GM21528 (cell line): Measurements from ENCODE around the gene ADAMTSL5.
A peak's percentile ranks its signal among the peaks of the same experiment; 100 is the strongest.

Source experiments
- ATAC-seq: cut with Tn5 transposase; IDR thresholded peaks from one replicate; pipeline ENCODE4 v1.9.1; 2021; ENCODE audit warnings: mild to moderate bottlenecking, moderate library complexity; ENCODE audit not compliant: unreplicated experiment, low FRiP score

ADAMTSL5 gene

DNA sequence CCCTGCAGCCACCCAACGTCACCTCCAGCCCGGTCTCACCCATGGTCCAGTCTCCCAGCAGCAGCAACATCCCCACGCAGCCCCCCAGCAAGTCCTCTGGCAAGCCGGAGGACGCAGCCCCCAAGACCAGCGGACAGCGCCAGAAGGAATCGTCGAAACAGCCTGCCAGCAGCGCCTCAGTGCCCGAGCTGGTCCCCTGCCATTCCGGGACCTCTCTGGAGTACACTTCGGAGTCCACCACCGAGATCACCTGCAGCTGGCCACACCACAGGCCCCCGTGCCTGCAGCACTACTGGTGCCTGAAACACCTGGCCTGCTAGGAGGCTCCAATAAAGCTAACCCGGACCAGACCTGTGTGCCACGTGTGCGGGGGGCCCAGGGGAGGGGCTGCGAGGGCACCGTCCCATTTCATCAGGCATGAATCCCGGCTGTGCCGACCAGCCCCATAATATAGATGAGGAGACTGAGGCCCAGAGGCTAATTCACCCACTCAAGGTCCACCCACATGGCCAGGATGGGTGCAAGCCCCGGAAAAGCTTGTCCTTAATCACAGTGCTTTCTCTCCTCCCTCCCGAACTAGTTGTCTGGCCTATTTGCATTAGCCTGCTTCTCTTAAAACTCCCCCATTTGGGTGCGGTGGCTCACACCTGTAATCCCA is 15.1 kb downstream of the ADAMTSL5 start:
- ATAC-seq = no peak

DNA sequence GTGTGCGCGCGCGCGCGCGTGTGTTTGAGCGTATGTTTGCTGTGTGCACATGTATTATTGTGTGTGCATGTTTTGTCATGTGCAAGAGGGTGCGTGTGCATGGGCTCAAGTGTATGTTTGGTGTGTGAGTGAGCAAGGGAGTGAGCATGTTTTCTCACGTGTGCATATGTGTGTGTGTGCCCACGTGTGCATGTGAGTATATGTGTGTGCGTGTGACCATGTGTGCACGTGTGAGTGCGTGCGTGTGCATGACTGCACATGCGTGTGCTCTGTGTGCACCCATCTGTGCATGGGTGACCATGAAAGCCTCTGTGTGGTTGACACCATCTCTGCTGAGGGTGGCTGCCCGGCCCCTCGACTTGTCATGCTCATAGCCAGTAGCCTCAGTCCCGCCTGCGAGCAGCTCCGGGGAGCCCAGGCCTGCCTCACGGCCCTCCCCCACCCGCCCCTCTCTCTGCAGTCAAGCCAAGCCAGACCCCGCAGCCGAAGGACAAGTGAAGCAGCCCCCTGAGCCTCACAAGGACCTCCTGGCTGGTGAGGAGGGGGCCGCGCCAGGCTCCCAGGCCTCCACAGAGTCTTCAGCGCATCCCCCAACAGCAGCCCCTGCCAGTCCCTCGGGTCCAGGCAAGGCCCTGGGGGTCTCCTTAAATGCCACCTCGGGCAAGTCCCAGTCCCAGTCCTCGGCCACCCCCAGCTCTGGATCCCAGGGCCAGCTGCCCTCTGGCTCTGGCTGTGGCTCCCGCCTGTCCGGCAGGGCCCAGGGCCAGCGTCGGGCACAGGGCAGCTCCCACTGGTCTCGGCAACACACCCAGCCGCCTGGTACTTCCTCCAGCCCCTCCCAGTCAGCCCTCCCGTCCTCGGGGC is 15.9 kb downstream of the ADAMTSL5 start:
- ATAC-seq = no peak

DNA sequence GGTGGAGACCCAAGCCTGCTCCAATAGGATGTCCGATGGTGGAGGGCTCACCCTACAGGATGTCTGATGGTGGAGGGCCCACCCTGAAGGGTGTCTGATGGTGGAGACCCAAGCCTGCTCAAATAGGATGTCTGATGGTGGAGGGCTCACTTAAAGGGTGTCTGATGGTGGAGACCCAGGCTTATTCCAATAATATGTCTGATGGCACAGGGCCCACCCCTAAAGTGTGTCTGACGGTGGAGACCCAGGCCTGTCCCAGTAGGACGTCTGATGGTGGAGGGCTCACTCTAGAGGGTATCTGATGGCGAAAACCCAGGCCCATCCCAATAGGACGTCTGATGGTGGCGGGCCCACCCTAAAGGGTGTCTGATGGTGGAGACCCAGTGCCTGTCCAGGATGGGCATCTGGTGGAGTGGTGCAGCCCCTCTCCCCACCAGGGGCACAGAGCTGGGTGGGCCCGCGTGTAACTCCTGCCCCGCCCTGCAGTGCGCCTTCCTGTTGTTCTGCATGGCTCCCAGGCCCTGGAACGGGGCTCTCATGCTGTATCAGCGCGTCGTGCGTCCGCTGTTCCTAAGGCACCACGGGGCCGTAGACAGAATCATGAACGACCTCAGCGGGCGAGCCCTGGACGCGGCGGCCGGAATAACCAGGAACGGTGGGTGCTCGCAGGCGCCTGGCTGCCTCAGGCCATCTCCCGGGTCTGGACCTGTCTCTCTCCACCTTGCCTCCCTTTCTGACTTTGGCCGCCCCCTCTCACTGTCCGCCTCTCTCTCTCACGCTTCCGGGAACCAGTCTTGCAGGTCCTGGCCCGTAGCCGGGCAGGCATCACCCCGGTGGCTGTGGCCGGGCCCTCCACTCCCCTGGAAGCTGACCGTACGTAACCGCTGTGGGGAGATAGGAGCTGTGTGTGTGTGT is 16.8 kb downstream of the ADAMTSL5 start:
- ATAC-seq = no peak

DNA sequence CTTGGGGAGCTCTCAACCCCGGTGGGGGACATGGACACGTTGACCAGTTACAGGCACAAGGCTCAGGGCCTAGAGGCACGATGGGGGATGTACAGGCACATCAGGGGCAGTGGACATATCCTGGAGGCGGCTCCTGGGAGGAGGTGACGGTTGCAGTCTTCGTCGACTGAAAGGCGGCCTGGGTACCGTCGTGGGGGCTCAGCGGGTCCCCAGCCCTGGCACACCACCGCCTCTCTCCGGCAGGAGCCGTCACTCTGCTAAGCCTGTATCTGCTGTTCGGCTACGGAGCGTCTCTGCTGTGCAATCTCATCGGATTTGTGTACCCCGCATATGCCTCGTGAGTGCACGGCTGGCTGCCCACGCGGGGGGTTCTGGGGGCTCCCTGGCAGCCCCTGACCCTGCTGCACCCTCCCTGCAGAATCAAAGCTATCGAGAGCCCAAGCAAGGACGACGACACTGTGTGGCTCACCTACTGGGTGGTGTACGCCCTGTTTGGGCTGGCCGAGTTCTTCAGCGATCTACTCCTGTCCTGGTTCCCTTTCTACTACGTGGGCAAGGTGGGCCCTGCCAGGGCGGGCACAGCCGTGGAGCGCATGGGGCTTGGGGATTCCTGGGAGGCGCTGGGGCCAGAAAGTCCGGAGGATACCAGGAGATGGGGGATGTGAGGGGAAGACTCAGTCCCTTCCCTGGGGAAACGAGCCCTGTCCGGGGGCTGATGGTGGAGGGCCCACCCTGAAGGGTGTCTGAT is 17.6 kb downstream of the ADAMTSL5 start:
- ATAC-seq = no peak

DNA sequence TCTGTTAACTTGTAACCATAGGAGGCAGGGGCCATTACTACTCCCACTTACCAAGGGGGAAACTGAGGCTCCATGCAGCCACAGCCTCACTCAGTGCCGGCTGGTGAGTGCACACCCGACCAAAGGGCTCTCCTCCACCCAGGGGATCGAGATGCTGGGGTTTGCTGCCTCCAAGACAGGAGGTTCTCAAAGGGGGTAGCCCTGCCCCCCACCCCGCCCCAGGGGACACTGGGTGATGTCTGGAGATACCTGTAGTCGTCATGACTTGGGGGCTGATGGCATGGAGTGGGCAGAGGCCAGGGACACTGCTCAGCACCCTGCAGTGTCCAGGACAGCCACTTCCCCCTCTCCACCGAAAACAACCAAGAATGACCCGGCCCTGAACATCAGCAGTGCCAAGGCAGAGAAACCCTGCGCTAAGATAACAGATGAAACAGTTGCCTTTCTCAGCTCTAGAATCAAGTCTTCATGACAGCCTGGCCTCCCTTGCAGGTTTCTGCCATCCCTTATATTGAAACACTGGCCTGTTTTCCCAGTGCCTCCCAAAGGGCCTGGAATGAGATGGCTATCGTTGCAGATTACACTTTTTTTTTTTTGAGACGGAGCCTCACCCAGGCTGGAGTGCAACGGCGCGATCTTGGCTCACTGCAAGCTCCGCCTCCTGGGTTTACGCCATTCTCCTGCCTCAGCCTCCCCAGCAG is 18.6 kb downstream of the ADAMTSL5 start:
- ATAC-seq = no peak

DNA sequence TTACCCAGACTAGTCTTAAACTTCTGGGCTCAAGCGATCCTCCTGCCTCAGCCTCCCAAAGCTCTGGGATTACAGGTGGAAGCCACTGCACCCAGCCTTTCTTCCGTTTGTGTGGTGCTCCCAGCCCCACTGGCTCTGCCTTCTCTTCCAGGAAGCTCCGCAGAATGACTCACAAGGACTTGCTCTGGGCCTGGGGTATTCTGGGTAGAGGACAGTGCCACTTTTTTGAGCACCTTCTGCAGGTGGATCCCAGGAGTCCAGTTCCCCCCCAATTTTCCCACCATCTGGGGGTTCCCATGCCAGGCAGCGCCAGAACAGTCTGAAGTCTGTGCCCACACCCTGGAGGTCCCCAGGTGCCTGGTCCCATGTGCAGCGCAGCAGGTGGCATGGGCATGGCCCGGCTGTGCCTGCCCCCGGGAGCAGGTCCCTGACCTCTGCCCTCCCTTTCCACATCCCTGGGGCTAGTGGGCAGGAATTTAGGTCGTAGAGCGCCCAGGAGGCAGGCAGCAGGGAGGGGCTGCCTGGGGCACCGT is 20.3 kb downstream of the ADAMTSL5 start:
- ATAC-seq = no peak

DNA sequence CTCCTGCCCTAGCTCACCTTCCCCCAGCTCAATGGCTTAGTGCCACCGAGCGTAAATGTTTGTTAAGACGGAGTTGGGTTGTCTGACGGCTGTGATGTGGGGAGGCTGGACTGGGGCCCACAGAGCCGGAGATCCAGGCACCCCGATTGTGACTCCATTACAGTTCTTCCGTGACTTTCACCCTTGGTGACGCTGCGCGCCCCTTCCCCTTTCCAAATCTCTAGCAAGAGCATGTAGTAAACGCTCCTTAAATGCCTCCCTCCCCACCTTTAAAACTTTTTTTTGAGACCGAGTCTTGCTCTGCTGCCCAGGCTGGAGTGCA is 21.0 kb downstream of the ADAMTSL5 start:
- no peak for ATAC-seq

DNA sequence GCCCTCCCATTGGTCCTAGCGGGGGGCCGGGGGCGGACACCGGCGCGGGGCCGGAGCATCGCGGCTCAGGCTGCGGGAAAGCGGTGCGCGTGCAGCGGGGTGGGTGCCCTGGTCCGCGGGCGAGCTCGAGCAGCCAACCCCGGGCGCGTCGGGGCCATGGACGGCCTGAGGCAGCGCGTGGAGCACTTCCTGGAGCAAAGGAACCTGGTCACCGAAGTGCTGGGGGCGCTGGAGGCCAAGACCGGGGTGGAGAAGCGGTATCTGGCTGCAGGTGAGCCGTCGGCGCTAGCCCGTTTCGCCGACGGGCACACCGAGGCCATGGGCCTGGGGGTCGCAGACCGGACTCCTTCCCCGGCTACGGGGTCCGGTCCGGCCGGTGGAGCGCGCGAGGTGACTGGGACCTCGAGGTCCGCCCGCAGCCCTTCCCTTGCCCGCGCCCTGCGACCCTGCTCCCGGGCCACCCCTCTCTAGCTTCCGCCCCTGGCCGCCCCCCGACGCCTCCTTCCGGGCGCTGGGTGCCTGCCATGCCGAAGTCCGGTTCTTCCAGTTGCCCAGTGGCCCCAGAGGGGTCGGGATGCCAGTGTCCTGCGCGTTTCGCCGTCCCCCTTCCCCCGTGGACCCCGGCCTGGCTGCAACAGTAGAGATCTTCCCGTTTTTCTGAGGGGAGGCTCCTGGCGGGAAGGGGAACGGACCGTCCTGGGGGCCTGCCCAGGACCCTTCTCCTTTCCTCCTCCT is 21.5 kb downstream of the ADAMTSL5 start, which contains the start of gene REEP6:
Gene REEP6 (plus strand): TSS at position 68 of the 735 bp plus-strand sequence. CDS start 89 bp downstream, at position 157.
- no peak for ATAC-seq

DNA sequence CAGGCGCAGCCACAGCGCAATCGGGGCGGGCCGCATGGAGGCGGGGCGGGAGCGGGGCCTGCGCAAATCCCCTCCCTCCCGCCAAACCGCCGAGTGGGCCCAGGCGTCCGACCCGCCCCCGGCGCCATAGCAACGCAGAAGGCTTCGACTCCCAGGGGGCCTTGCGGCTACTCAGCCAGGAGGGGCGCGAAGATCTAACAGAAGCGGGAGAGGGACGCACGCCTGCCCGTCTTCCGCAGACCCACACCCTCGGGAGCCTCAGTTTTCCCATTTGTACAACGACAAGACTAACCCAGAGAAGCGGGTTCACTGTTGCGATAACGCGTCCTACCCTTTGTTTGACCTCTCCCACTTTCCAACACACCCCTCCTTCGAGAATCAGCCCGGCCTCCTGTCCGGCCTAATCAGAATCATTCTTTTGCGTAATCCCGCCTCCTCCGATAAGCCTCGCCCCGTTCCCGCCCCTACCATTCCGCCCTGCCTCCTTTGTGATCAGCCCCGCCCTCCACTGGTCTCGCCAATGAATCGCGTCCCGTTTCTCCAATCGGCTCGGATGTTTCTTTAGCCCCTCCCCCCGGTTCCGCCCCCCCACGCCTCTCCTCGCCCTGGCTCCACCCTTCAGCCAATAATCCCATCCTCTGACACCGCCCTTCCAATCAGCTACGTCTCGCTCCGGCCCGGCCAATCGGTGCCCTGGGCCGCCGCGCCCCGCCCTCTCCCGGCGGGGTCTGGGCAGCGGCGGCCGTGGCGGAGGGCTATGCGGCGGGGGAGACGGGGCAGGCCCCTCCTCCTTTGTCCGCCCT is 22.3 kb downstream of the ADAMTSL5 start, which contains the start of gene PCSK4:
Gene PCSK4 (minus strand): TSS at position 40 of the 803 bp plus-strand sequence. CDS start 4 bp downstream, at position 36.
- peak; percentile 76 for ATAC-seq

DNA sequence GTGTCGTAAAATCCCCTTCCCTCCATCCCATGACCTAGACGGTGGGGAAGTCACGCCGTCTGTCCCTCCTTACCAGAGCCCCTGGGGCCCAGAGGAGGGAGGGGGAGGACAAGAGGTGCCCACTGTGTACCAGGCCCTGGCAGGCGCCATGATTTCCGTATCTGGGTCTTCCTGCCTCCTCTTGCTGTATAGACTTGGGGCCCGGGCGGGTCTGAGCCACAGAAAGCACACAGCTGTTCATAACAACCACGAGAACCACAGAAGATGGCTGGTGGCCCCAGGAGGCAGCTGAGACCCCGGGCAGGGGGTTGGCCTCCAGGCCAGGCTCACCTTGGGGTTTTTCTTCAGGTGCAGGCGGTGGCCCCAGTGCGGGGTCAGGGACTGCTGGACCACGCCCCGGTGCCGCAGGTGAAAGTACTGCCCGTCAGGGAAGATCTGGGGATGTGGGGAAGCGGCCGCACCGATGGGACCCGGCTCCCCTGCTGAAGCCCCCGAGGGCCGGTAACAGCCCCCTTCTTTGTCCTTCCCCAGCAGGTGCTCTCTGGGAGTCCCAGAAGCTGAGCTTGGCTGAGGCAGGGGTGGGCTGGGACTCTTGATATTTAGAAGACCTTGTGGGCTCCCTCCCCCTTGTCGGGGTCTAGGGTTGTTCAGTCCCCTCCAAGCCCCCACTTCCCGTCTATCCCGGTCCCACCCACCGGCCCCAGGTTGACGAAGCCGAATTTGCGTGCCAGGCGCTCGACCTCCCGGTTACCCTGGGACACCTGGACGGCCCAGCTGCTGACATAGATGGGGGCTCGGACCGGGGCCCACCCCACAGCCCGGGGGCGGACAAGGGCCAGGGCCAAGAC is 23.1 kb downstream of the ADAMTSL5 start:
- ATAC-seq = no peak

DNA sequence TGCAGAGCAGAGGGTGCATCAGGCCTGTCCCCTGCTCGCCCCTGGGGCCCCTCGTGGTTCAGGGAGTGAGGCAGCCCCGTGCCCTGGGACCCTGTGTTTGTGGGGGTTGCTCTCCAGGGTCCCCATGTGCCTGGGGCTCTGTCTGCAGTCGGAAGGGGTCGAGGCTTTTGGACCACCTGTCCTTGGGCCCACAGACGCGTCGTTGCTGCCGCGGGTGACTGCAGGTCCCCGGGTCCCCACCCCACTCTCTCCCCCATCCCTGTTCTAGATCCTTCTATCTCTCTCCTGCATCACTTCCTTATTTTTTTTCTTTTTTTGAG is 24.6 kb downstream of the ADAMTSL5 start:
- no peak for ATAC-seq

DNA sequence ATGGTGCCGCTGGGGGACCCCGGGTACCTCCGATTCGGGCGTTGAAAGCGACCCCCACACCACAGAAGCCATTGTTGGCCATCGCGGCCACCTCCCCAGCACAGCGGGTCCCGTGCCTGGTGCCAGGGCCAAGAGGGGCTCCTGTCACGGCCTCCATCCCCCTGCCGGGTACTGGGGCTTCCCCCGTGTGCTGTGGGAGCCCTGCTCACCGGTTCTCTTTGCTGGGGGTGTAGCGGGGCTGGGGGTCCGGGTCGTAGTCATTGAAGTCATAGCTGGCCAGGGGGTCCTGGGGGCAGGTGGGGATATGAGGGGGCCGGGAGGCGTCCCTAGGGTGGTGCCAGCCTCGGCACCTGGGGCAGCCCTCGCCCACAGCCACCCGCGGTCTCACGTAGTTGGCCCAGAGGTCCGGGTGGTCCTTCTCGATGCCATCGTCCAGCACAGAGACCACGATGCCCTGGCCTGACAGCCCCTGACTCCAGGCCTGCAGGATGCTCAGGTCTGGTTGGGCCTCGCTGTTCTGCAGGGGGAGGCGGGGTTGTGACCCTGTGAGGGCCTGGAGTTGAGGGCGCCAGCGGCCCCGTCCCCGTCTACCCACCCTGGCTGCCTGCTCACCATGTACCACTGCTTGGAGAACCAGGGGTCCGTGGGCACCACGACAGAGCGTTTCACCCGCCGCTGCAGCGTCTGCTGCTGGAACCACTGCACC is 25.1 kb downstream of the ADAMTSL5 start:
- no peak for ATAC-seq

DNA sequence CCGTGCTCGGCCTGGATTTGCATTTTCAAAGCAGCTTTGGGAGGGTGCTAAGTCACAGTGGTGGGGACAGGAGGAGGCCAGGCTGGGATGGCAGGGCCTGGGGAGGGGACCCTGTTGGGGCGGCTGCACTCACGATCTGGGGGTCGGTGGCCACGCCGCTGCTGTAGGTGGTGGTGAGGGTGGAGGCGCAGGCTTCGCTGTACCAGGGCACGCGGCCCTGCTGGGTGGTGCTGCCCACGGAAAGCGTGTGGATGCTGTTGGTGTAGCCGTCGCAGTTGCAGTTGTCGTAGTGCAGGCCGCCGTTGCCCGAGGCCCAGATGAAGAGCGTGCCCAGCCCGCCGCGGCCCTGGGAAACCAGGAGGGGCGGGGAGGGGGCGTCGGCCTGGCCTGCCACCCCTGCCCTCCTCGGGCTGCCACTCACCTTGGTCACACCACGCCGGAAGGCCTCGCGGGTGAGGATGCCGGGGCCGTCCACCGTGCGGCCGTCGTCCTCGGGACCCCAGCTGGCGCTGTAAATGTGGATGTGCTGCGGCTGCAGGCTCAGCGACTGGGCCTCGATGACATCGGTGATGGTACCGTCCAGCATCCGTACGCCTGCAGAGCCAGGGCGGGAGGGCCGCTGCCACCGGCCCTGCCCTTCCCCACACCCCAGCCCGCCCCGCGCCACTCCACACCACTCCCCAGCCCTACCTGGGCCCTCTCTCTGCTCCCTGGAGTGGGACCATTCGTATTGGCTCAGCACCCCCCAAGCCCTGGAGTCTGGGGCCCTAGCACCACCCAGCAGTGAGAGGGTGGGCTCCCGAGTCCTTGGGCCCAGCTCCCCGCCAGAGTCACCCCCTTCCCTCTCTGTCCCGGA is 25.9 kb downstream of the ADAMTSL5 start:
- ATAC-seq = no peak

DNA sequence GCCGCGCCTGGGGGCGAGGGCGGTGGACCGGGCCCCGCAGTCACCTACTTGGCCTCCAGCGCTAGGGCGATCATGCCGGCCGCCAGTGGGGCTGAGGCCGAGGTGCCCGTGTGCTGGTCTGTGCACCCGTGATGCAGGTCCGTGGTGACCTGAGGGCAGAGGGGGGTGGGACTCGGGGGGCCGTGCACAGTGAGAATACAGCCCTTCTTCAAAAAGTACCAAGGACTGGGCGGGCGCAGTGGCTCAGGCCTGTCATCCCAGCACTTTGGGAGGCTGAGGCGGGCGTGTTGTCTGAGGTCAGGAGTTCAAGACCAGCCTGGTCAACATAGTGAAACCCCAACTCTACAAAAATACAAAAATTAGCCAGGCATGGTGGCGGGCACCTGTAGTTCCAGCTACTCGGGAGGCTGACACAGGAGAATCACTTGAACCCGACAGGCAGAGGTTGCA is 28.8 kb downstream of the ADAMTSL5 start:
- ATAC-seq = no peak
